ENCODE data around the gene TASL.

- TF ChIP-seq, protein P1, sequence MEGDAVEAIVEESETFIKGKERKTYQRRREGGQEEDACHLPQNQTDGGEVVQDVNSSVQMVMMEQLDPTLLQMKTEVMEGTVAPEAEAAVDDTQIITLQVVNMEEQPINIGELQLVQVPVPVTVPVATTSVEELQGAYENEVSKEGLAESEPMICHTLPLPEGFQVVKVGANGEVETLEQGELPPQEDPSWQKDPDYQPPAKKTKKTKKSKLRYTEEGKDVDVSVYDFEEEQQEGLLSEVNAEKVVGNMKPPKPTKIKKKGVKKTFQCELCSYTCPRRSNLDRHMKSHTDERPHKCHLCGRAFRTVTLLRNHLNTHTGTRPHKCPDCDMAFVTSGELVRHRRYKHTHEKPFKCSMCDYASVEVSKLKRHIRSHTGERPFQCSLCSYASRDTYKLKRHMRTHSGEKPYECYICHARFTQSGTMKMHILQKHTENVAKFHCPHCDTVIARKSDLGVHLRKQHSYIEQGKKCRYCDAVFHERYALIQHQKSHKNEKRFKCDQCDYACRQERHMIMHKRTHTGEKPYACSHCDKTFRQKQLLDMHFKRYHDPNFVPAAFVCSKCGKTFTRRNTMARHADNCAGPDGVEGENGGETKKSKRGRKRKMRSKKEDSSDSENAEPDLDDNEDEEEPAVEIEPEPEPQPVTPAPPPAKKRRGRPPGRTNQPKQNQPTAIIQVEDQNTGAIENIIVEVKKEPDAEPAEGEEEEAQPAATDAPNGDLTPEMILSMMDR (conservative IDR thresholded peaks at IDR 0.05; ENCODE audit: low read length): no peak
- no peak for TF ChIP-seq EZH2phosphoT487 (IDR thresholded peaks at IDR 0.05; ENCODE audit: borderline replicate concordance)
These were observed 43.7 kb downstream of the TASL start for GRCh38 chrX:30533835-30534234.
